Smooth muscle cell of the pulmonary artery (primary cell): ENCODE results near the gene TMEM186. TPM values are rescaled to one million over a fixed set of nuclear protein-coding genes. Genes with fewer than 3 reads are reported as not detected.

Source experiments
- total RNA-seq: library from RNA; depleted of rRNA; stranded (reverse); fragments of >200 nt; gene quantifications from 2 replicates; pipeline ENCODE4 v1.2.3, GENCODE V29; 2014

Gene TMEM186, protein sequence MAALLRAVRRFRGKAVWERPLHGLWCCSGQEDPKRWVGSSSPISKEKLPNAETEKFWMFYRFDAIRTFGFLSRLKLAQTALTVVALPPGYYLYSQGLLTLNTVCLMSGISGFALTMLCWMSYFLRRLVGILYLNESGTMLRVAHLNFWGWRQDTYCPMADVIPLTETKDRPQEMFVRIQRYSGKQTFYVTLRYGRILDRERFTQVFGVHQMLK
- total RNA-seq: 6.5 and 6.6 TPM in 2 replicates

DNA sequence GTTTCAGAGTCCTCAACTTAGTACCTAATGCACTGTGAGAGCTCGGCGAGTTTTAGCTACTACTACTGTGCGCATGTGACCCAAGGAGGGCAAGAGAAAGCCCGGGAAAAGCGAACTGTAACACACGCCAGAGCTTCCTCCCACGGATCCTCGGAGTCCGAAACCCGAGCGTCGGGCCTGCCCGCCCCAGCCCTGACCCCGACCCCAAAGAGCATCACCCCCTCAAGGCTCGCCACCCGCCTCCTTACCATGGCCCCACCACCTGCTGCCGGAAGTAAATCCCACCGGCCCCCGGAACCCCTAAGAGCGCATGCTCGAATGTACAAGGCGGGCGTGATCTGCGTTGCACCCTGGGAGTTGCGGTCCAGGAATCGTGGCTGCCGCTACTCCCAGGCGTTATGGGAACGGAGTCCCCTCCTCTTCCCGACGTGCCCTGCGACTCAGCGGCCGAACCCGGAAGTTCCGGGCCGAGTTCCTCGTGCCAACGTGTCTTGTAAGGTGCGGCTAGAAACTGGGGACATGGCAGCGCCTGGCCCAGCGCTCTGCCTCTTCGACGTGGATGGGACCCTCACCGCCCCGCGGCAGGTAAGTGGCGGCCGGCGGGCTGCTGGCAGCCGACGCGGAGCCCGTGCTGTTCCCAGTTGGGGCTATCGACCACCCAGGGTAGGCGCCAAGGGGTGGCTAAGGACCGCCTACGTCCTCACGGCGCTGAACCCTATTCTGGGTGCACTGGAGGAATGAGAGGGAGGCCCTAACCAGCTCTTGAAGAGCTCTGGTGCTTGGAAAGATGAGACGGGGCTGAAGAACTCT lies at the start of gene TMEM186, which contains the start of gene PMM2:
Gene TMEM186 (minus strand): TSS at position 276 of the 810 bp plus-strand sequence. CDS start 25 bp downstream, at position 251.
Gene PMM2 (plus strand): TSS at position 476 of the 810 bp plus-strand sequence. CDS start 44 bp downstream, at position 520.

Other genes with a start within 250 kb of the TMEM186 start
- not detected in 2 replicates for gene TMEM114, start 207.1 kb downstream of the TMEM186 start, total RNA-seq
- 23.8 and 34.0 TPM in 2 replicates for gene METTL22, start 175.9 kb downstream of the TMEM186 start, total RNA-seq
- 1.9 and 2.5 TPM in 2 replicates for gene ABAT, start 123.0 kb downstream of the TMEM186 start, total RNA-seq
- 27.2 and 27.4 TPM in 2 replicates for gene PMM2, start 200 bp upstream of the TMEM186 start, total RNA-seq
- 76.8 and 105 TPM in 2 replicates for gene CARHSP1, start 71.4 kb upstream of the TMEM186 start, total RNA-seq
- not detected in 2 replicates for gene LITAFD, start 84.7 kb upstream of the TMEM186 start, total RNA-seq
- gene USP7, start 166.3 kb upstream of the TMEM186 start, total RNA-seq: 58.6 and 81.7 TPM in 2 replicates